HG03558 (cell line): ENCODE measurements around the gene PCGF3.

ENCODE experiments used
- ATAC-seq: cut with Tn5 transposase; IDR thresholded peaks from one replicate; pipeline ENCODE4 v1.9.1; 2021; ENCODE audit warnings: moderate number of reproducible peaks; ENCODE audit not compliant: unreplicated experiment; ENCODE audit errors: extremely low read depth

The PCGF3 gene

GRCh38 chr4:818106-818921, 112.7 kb downstream of the PCGF3 start:
- no peak for ATAC-seq

DNA sequence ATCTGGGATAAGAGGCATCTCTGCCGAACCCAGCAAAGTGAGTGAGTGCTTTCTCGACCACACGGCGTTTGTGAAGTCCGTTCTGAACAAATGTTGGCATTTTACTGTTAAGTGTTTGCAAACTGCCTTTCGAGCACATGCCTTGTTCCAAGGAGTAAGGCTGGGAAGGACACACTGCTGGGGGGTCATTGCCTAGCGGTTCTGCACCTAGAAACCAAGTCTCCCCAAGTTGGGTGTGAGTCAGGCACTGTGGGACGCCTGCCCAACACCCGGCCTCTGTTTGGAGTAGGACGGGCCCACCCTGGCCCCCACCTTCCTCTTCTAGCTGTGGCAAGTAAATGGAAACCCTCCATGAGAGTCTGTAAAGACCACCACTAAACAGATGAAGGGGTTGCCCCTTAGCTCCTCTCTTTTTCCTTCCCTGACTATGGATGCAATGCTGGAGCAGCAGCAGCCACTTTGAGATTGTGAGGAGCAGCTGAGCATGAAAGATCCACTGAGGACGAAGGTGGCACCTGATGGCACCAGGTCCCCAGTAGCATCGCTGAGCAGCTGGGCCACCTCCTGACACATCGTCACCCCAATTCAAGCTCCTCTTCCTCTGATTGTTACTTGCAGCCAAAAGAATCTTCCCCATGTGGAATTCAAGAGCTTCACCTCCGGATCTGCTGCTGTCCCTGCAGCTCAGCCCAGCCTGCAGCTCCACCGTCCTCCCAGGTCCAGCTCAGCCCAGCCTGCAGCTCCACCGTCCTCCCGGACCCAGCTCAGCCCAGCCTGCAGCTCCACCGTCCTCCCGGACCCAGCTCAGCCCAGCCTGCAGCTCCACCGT, 114.0 kb downstream of the PCGF3 start:
- no peak for ATAC-seq
